RWPE2 (cell line): ENCODE measurements around the gene NCOA6.

Experiments
- ATAC-seq: fragments of 200-7000 bp; cut with Tn5 transposase; 3 replicates; pipeline ENCODE4 v1.9.1; 2021; ENCODE audit warnings: low read depth
- DNase-seq: peaks from one replicate; pipeline ENCODE4 v3.0.0-alpha.2; 2020; ENCODE audit warnings: low spot score
- H3K27ac ChIP-seq: fragments of 450-650 bp; 2 replicates; pipeline ENCODE4 v1.5.1; 2017; ENCODE audit warnings: mild to moderate bottlenecking; ENCODE audit not compliant: poor library complexity, severe bottlenecking
- H3K27me3 ChIP-seq: fragments of 250-450 bp; sonication (Bioruptor Pico); 2 replicates; pipeline ENCODE4 v1.5.1; 2021; ENCODE audit warnings: mild to moderate bottlenecking, moderate library complexity; ENCODE audit not compliant: insufficient read depth, poor library complexity, severe bottlenecking
- H3K36me3 ChIP-seq: fragments of 250-450 bp; sonication (Bioruptor Pico); 2 replicates; pipeline ENCODE4 v1.5.1; 2020; ENCODE audit warnings: low read depth, mild to moderate bottlenecking, moderate library complexity
- H3K4me1 ChIP-seq: fragments of 250-450 bp; sonication (Bioruptor Pico); 2 replicates; pipeline ENCODE4 v1.5.1; 2021; ENCODE audit warnings: mild to moderate bottlenecking, moderate library complexity; ENCODE audit not compliant: insufficient read depth, poor library complexity, severe bottlenecking
- H3K4me3 ChIP-seq: fragments of 250-450 bp; sonication (Bioruptor Pico); 2 replicates; pipeline ENCODE4 v1.5.1; 2021; ENCODE audit warnings: mild to moderate bottlenecking, moderate library complexity; ENCODE audit not compliant: severe bottlenecking
- H3K9me3 ChIP-seq: fragments of 250-450 bp; sonication (Bioruptor Pico); 2 replicates; pipeline ENCODE4 v1.5.1; 2021; ENCODE audit warnings: mild to moderate bottlenecking, moderate library complexity; ENCODE audit not compliant: severe bottlenecking
- TF ChIP-seq, protein P1 (sequence below): fragments of 450-650 bp; IDR thresholded peaks from one replicate; pipeline ENCODE4 v1.5.1; 2017; ENCODE audit warnings: mild to moderate bottlenecking, moderate library complexity; ENCODE audit not compliant: poor library complexity, severe bottlenecking

Gene NCOA6

DNA sequence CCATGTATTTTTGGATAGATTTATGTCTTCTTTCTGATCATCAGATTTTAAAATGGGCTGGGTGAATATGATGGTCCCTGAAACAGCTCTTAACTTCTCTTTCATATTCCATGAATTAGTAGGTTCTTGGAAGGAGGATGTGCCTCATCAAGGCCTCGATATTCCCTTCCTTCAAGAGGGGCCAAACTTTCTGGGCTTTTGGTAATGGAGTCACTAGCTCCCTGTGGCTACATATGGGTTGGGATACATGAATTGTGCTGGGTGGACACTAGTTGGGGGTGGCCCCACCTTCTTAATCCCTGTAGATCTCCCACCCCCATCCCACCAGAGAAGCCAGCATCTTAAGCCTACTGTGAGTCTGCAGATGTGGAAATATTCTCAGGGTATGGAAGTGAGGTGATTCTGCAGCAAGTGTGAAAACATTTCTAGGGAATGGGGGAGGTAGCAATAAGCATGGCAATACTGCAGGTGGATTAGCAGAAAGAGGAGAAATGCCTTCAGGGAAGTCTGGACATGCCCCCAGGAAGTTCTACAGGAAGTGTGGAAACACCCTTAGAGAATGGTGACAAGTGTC lies 119.1 kb downstream of the NCOA6 start:
- DNase-seq (no peak), ATAC-seq (no peak)
- H3K9me3 ChIP-seq, result no peaks in the 10 kb centered on the region
- H3K27me3 ChIP-seq, result no peaks in the 10 kb centered on the region
- H3K4me1 ChIP-seq, result peaks cover 15% of the 10 kb centered on the region
- H3K36me3 ChIP-seq, result no peaks in the 10 kb centered on the region
- no peak overlapping the region for H3K27ac ChIP-seq
- no peak overlapping the region for H3K4me3 ChIP-seq
- TF ChIP-seq, protein P1, sequence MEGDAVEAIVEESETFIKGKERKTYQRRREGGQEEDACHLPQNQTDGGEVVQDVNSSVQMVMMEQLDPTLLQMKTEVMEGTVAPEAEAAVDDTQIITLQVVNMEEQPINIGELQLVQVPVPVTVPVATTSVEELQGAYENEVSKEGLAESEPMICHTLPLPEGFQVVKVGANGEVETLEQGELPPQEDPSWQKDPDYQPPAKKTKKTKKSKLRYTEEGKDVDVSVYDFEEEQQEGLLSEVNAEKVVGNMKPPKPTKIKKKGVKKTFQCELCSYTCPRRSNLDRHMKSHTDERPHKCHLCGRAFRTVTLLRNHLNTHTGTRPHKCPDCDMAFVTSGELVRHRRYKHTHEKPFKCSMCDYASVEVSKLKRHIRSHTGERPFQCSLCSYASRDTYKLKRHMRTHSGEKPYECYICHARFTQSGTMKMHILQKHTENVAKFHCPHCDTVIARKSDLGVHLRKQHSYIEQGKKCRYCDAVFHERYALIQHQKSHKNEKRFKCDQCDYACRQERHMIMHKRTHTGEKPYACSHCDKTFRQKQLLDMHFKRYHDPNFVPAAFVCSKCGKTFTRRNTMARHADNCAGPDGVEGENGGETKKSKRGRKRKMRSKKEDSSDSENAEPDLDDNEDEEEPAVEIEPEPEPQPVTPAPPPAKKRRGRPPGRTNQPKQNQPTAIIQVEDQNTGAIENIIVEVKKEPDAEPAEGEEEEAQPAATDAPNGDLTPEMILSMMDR, result no peak

DNA sequence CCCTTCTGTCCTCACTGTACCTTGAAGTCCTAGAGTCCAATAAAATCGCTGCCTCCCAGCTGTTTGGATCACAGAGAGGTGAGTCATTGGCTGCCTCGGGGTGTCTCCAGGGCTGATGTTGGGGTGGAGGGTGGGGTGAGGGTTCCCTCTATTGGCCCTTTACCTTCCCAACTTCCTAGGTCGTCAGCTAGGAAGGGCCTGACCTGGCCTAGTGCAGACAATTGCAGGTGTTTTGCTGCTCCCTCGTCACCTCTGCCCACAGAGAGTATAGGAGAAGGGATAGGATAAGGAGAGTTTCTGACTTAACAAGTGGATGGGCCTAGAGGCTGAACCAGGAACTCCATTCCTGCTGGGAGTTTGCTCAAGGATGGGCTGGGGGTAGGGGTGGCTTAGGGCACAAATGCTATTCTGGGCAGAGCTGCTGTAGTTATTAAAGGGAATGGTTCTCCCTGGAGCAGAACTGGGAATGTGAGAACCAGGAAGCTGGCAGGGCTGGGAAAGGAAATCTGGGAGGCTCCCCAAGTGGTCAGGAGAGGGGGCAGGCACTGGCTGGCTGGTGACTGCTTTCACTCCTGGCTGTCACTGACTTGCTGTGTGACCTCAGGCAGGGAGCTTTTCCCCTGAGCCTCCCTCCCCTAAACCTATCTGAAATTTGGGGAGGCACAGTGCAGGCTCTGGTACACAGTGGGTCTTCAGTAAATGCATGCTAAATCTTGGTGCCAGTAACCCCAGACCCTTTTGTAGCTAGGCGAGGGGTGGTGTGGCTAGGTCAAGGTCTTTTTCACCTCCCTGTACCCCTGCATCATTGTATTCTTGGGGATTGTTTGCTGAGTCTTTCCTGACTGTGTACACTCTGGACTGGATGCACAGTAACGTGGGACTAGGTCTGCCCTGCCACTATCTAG lies 119.8 kb downstream of the NCOA6 start:
- H3K36me3 ChIP-seq, result no peaks in the 10 kb centered on the region
- no peaks in the 10 kb centered on the region for H3K9me3 ChIP-seq
- no peak overlapping the region for H3K4me3 ChIP-seq
- H3K4me1 ChIP-seq, result peaks cover 15% of the 10 kb centered on the region
- TF ChIP-seq, protein P1, result peak; percentile 93
- peak; percentile 93 for DNase-seq
- H3K27me3 ChIP-seq, result no peaks in the 10 kb centered on the region
- H3K27ac ChIP-seq, result peak overlapping the region; percentile 41
- peak; percentile 33 for ATAC-seq

DNA sequence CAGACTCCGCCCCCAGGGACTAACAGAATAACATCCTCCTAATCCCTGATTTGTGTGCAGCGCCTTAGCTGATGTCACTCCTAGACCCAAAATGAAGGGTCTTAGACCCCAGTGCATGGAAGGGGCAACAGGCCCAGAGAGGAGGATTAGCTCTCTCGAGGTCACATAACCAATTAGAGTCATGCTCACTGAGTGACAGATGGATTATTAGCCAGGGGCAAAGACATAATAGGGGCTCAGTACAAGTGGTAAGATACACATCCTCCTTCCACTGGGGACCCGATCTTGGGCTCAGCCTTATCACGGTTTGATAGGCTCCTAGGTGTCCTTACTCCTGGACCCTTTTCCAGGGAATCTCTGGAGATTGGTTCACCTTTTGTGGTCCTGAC lies 120.4 kb downstream of the NCOA6 start:
- no peak for DNase-seq
- peak overlapping the region; percentile 90 for H3K4me3 ChIP-seq
- TF ChIP-seq, protein P1, result no peak
- H3K9me3 ChIP-seq, result no peaks in the 10 kb centered on the region
- no peaks in the 10 kb centered on the region for H3K27me3 ChIP-seq
- no peaks in the 10 kb centered on the region for H3K36me3 ChIP-seq
- peaks cover 15% of the 10 kb centered on the region for H3K4me1 ChIP-seq
- peak; percentile 0 for ATAC-seq
- peak overlapping the region; percentile 41 for H3K27ac ChIP-seq

DNA sequence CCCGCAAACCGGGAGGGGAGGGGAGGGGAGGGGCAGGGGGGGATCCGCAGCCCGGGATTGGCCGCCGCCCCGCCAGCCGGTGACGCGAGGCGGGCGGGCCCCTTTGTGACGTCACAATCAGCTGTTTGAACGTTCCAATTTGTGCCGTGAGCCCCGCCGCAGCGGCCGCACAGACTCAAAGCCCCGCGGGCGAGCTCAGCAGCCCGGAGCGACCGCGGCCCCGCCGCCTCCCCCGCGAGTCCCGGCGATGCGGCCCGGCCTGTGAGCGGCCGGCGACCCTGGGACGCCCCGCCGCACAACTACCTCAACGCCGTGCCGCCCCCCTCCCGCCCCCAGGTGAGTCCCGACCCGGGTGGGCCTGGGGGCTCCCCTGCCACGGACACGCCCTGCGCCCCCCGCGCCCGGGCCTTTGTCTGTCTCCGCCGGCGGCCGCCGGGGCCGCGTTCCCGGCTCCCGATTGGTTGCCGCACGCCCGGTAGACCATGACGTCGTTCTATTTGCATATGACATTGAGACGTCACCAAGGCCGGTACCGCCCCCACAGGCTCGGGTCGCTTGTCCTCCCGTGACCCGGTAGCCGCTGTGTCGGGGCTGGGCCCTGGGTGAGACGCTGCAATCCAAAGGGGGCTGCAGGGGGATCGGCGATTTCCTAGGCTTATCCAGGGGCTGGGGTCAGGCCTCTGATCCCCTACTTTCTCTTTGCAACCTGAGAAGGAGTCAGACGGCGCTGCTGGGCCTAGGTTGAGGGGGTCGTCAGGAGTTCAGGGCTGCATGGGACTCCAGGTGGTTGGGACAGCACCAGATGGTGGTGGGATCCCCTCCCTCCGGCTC lies 121.1 kb downstream of the NCOA6 start, which contains the start of gene TP53INP2:
TSS of gene TP53INP2 (plus strand) at position 168 of the 831 bp plus-strand sequence. CDS start 4,396 bp downstream, outside the sequence.
- peak; percentile 25 for ATAC-seq

More for the DNA sequence above, 121.1 kb downstream of the NCOA6 start, which contains the start of gene TP53INP2:
- Histone ChIP-seq H3K4me3 (peak within 1 kb of the TSS; percentile 90), H3K27ac (peak within 1 kb of the TSS; percentile 41), H3K27me3 (no peaks in the 10 kb centered on the region), H3K9me3 (no peaks in the 10 kb centered on the region), H3K36me3 (no peaks in the 10 kb centered on the region), H3K4me1 (peaks cover 15% of the 10 kb centered on the region)
- peak; percentile 97 for DNase-seq
- TF ChIP-seq, protein P1, result no peak
